K562 (cell line): Measurements from ENCODE around the gene ACOX2. TPM values are rescaled to one million over a fixed set of nuclear protein-coding genes. Genes with fewer than 3 reads are reported as not detected.

Experiments
- ATAC-seq: fragments of 200-7000 bp; cut with Tn5 transposase; 3 replicates; pipeline ENCODE4 v1.9.1; 2020; ENCODE audit warnings: moderate library complexity
- BruUV-seq: library from RNA; stranded (reverse); fragments of 400-500 nt; replicated peaks from 2 replicates; lab custom pipeline; 2021; lab: Mats Ljungman, UMichigan
- CTCF ChIA-PET: fragments of 300-600 bp; formaldehyde crosslinking; extraction: SDS; loops from one replicate; lab custom pipeline; 2021; ENCODE audit warnings: low intra/inter-chr PET ratio; lab: Yijun Ruan, JAX
- POLR2A ChIA-PET: fragments of 300-600, 350-650 bp; sonication (Branson Sonifier 250); formaldehyde crosslinking; extraction: SDS; loops from one replicate; lab custom pipeline; 2021; ENCODE audit warnings: antibody characterized with exemption, inconsistent platforms; lab: Yijun Ruan, JAX
- DNase-seq, 4 experiments: peaks; one replicate each; pipeline versions ENCODE4 v3.0.0 to v3.0.0-alpha.2; 2011 to 2018; ENCODE audit warnings: low spot score in 3 of 4, mixed read lengths in 3 of 4; ENCODE audit errors: extremely low read depth in 1 of 4
- FAIRE-seq: peaks from 2 replicates; lab custom pipeline; 2011; peaks lifted over from hg19 to GRCh38; lab: Jason Lieb, UNC
- H2AFZ ChIP-seq: 2 replicates; pipeline ENCODE4 v1.6.0; 2011; ENCODE audit warnings: low read depth, low read length, control low read depth, inconsistent platforms
- H3K27ac ChIP-seq: fragments of 200-600 bp; 3 replicates; pipeline ENCODE4 v1.8.0; 2011; ENCODE audit warnings: low read depth, mild to moderate bottlenecking, control low read depth, inconsistent platforms, low read length, moderate library complexity, mixed read lengths; ENCODE audit errors: extremely low read depth
- H3K27me3 ChIP-seq, 2 experiments: fragments of 300-600 bp in 1 of 2; 2 replicates in 1 of 2; 3 replicates in 1 of 2; pipeline versions ENCODE4 v1.6.0 to v1.8.0; 2011; ENCODE audit warnings: inconsistent platforms in 2 of 2, low read length in 2 of 2, mild to moderate bottlenecking in 1 of 2, mixed read lengths in 1 of 2, moderate library complexity in 1 of 2; ENCODE audit not compliant: control insufficient read depth in 2 of 2, insufficient read depth in 2 of 2
- H3K36me3 ChIP-seq: fragments of 300-600 bp; 3 replicates; pipeline ENCODE4 v1.8.0; 2011; ENCODE audit warnings: mild to moderate bottlenecking, low read length, inconsistent platforms; ENCODE audit not compliant: control insufficient read depth, insufficient read depth
- H3K4me1 ChIP-seq, 2 experiments: fragments of 200-600 bp in 1 of 2; replicated peaks in 1 of 2; 2 replicates in 1 of 2; 3 replicates in 1 of 2; pipeline versions ENCODE4 v1.5.1 to v1.8.0; 2011; ENCODE audit warnings: inconsistent platforms in 2 of 2, low read length in 2 of 2, mild to moderate bottlenecking in 1 of 2, mixed read lengths in 1 of 2, moderate library complexity in 1 of 2; ENCODE audit not compliant: control insufficient read depth in 2 of 2, insufficient read depth in 2 of 2
- H3K4me2 ChIP-seq: 2 replicates; pipeline ENCODE4 v1.6.1; 2011; ENCODE audit warnings: low read length, control low read depth, inconsistent platforms, mixed read lengths; ENCODE audit not compliant: insufficient read depth
- H3K4me3 ChIP-seq: fragments of 200-600 bp; sonication (generic), shearing (Covaris generic); 2 replicates; pipeline ENCODE4 v1.5.1; 2016; ENCODE audit warnings: control low read depth, inconsistent platforms
- H3K79me2 ChIP-seq: fragments of 200-600 bp; 3 replicates; pipeline ENCODE4 v1.8.0; 2011; ENCODE audit warnings: low read length, inconsistent platforms; ENCODE audit not compliant: control insufficient read depth, insufficient read depth
- H3K9ac ChIP-seq, 2 experiments: 2 replicates each; pipeline versions ENCODE4 v1.6.0 to v1.6.1; 2011; ENCODE audit warnings: low read depth in 2 of 2, low read length in 2 of 2, control low read depth in 1 of 2, inconsistent platforms in 1 of 2, mild to moderate bottlenecking in 1 of 2, mixed read lengths in 1 of 2; ENCODE audit not compliant: insufficient read depth in 1 of 2
- H3K9me1 ChIP-seq: one replicate; pipeline ENCODE4 v1.6.0; 2011; ENCODE audit warnings: inconsistent platforms, mild to moderate bottlenecking, low read length, moderate library complexity; ENCODE audit not compliant: control insufficient read depth, insufficient read depth
- H3K9me3 ChIP-seq: replicated peaks from 2 replicates; pipeline ENCODE4 v1.5.1; 2011; ENCODE audit warnings: low read depth, low read length, inconsistent platforms; ENCODE audit not compliant: control insufficient read depth, insufficient read depth
- H4K20me1 ChIP-seq: replicated peaks from 2 replicates; pipeline ENCODE4 v1.6.1; 2011; ENCODE audit warnings: low read length, inconsistent platforms, mixed read lengths; ENCODE audit not compliant: control insufficient read depth, insufficient read depth
- BHLHE40 ChIP-seq: IDR thresholded peaks from 2 replicates; pipeline ENCODE4 v1.6.1; 2011; ENCODE audit warnings: low read length, improper control_type of control experiment
- CBX5 ChIP-seq: IDR thresholded peaks from 2 replicates; pipeline ENCODE4 v1.6.1; 2014; ENCODE audit warnings: low read depth, borderline replicate concordance
- MEIS2 ChIP-seq: fragments of 450-650 bp; IDR thresholded peaks from 2 replicates; pipeline ENCODE4 v1.6.1; 2014; ENCODE audit warnings: mild to moderate bottlenecking; ENCODE audit not compliant: partially characterized antibody
- NFE2L1 ChIP-seq: fragments of 450-650 bp; IDR thresholded peaks from 2 replicates; pipeline ENCODE4 v1.6.1; 2016; ENCODE audit warnings: missing genetic modification characterization, low read depth, mild to moderate bottlenecking, missing compliant biosample characterization, moderate library complexity, borderline replicate concordance
- RNF2 ChIP-seq: sonication (generic); IDR thresholded peaks from 2 replicates; pipeline ENCODE4 v1.6.1; 2016
- WGBS: fragments of 100-300 bp; shearing (Covaris generic); methylation state at CpG from one replicate; pipeline ENCODE4 v1.1.6; 2016; ENCODE audit warnings: low coverage, mixed read lengths; ENCODE audit not compliant: insufficient coverage; ENCODE audit errors: missing lambda C conversion rate; 5-methylcytosine and 5-hydroxymethylcytosine counted together
- in situ Hi-C: fragments of 300-500 bp; cut with MboI; formaldehyde crosslinking; loops from 4 replicates; pipeline ENCODE4 v1.15.0; 2018; ENCODE audit warnings: inconsistent platforms, mixed read lengths
- intact Hi-C: fragments of 100-400 bp; cut with micrococcal nuclease; formaldehyde crosslinking; loops from 2 replicates; pipeline ENCODE4 v1.14.2; 2022
- polyA plus RNA-seq, 8 experiments: library from polyadenylated mRNA; depleted of rRNA in 4 of 8; stranded (reverse) in 5 of 8; unstranded in 3 of 8; fragments of >200 nt; fragmentation: Nextera tagmentation in 2 of 8; fragmentation: Illumina TruSeq in 1 of 8; extraction: Ambion mirVana in 2 of 8; extraction: Trizol in 1 of 8; gene quantifications; 2 replicates each; pipeline versions ENCODE4 v1.2.1 to v1.2.3, GENCODE V29; 2011 to 2014; ENCODE audit warnings: inconsistent platforms in 1 of 8, missing spikeins in 1 of 8
- total RNA-seq, 7 experiments: library from RNA; depleted of rRNA in 6 of 7; stranded (reverse); fragments of >200 nt in 6 of 7; fragmentation: Illumina TruSeq in 2 of 7; extraction: Trizol in 2 of 7; gene quantifications; 2 replicates each; pipeline versions ENCODE4 v1.2.1 to v1.2.3, GENCODE V29; 2011 to 2021; ENCODE audit warnings: low replicate concordance in 1 of 7
- TF ChIP-seq, protein P1 (sequence below): fragments of 450-650 bp; IDR thresholded peaks from 2 replicates; pipeline ENCODE4 v1.6.1; 2016
- TF ChIP-seq, protein P2 (sequence below), 2 experiments: IDR thresholded peaks in 1 of 2; conservative IDR thresholded peaks in 1 of 2; 2 replicates each; pipeline ENCODE4 v1.6.1; 2016; ENCODE audit warnings: low read depth in 2 of 2, mild to moderate bottlenecking in 1 of 2, missing compliant biosample characterization in 1 of 2, missing genetic modification characterization in 1 of 2, moderate library complexity in 1 of 2

The ACOX2 gene
- total and polyA plus RNA-seq, 9 of the 15 experiments (the other 6 are each of a cell fraction or from before 2014, with no cell fraction given), result 0.15 TPM; not detected in 8

DNA sequence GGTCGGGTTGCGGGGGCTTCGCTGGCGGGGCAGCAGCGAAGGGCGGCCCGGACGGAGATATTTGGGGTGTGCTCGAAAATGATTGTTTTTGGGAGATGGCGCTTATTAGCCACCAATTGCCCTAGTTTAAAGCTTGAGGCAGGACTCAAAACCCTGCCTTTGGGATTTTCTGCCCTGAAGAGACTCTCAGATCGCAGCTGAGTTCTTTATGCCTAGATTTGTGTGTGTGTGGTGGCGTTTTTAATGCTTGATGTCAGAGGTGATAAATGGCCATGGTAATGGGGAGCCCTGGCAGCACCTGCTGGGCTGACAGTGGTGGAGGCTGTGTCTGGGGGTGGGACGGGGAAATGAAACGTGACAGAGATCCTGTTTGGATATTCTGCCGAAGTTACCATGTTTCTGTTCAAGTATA lies 44.5 kb downstream of the ACOX2 start:
- peak overlapping the region; percentile 73 for H2AFZ ChIP-seq
- H3K79me2 ChIP-seq, result peaks cover 17% of the 10 kb centered on the region; the same call in 2 of the 3 replicates
- in situ Hi-C loops (no loop called here), intact Hi-C loops (no loop called here)
- TF ChIP-seq MEIS2 (peak; percentile 58), RNF2 (no peak), NFE2L1 (no peak), CBX5 (no peak), BHLHE40 (peak; percentile 49; the same call in 1 of the 2 replicates)
- TF ChIP-seq, protein P1, sequence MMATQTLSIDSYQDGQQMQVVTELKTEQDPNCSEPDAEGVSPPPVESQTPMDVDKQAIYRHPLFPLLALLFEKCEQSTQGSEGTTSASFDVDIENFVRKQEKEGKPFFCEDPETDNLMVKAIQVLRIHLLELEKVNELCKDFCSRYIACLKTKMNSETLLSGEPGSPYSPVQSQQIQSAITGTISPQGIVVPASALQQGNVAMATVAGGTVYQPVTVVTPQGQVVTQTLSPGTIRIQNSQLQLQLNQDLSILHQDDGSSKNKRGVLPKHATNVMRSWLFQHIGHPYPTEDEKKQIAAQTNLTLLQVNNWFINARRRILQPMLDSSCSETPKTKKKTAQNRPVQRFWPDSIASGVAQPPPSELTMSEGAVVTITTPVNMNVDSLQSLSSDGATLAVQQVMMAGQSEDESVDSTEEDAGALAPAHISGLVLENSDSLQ, result 0 out of 2 replicates have a peak, but pooled peaks have one; percentile 9
- TF ChIP-seq, protein P2, sequence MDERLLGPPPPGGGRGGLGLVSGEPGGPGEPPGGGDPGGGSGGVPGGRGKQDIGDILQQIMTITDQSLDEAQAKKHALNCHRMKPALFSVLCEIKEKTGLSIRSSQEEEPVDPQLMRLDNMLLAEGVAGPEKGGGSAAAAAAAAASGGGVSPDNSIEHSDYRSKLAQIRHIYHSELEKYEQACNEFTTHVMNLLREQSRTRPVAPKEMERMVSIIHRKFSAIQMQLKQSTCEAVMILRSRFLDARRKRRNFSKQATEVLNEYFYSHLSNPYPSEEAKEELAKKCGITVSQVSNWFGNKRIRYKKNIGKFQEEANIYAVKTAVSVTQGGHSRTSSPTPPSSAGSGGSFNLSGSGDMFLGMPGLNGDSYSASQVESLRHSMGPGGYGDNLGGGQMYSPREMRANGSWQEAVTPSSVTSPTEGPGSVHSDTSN (CRISPR knock-in tag; IDR thresholded peaks at IDR 0.05; ENCODE audit: low read depth), result no peak
- TF ChIP-seq, protein P2 (tag; conservative IDR thresholded peaks at IDR 0.05; ENCODE audit: low read depth), result peak; percentile 66
- H3K36me3 ChIP-seq, result no peaks in the 10 kb centered on the region
- no peak for DNase-seq
- peak overlapping the region; percentile 82 for H3K4me2 ChIP-seq
- BruUV-seq, result no TSS peak
- WGBS, result 3% methylated on average over 6 of the region's 15 CpGs
- H3K27me3 ChIP-seq, result no peaks in the 10 kb centered on the region
- H3K4me3 ChIP-seq, result peak overlapping the region; percentile 73
- H3K9me3 ChIP-seq, result no peaks in the 10 kb centered on the region
- CTCF ChIA-PET, result no interaction called here
- H3K9me1 ChIP-seq, result no peaks in the 10 kb centered on the region
- H3K9ac ChIP-seq, result peak overlapping the region; percentile 53 to 87
- no peak for FAIRE-seq
- no peak for ATAC-seq
- H3K4me1 ChIP-seq, result peaks cover 16 to 18% of the 10 kb centered on the region in 2 experiments; a peak in 4 of 5 replicates
- peak overlapping the region; percentile 33; the same call in 1 of the 3 replicates for H3K27ac ChIP-seq
- no peaks in the 10 kb centered on the region for H4K20me1 ChIP-seq
- POLR2A ChIA-PET, result interaction anchor here (1.2 to 1.7 kb wide), 2 partner anchors 12 to 186 kb away, joined by 3 to 5 read pairs; partner anchors contain the start of gene HTD2
